Measurements from ENCODE around the gene C1orf50.

- TF ChIP-seq CTCF (IDR thresholded peaks at IDR 0.05) (no peak), POLR2A (IDR thresholded peaks at IDR 0.05; ENCODE audit: low read depth) (no peak), POLR2AphosphoS5 (IDR thresholded peaks at IDR 0.05) (no peak)
Observed at GRCh38 chr1:42786097-42786496, 19.0 kb downstream of the C1orf50 start.
